ENCODE measurements around the gene TRMO.

DNA sequence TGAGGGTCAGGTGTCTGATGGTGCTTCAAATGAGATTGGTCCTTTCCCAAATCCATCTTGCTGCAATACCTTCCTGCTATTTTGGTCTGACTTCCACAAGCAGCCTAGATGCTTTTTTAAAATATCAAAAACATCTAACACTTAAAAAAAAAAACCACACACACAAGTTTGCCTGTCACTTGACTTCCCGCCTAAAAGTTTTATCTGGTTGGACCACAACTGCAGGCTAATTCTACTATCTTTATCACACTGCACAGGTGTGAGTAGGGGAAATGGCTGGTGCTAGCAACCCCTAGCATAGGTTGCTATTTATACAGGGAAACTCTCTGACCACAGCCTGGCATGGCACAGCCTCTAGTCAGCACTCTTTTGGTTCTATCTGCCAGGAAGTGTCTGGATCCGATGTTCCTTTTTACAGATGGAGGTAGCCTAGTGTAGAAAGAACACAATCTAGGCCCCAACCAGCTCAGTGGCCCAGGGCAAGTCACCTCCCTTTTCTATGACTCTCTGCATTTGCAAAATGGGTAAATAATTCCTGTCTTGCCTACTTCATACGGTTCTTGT lies 15.9 kb upstream of the TRMO start, which contains the start of gene HEMGN:
- TF ChIP-seq CTCF (tag by site-specific recombination; IDR thresholded peaks at IDR 0.05) (no peak), KLF7 (tag by site-specific recombination; IDR thresholded peaks at IDR 0.05; ENCODE audit: borderline replicate concordance) (no peak), ZNF777 (tag by site-specific recombination; IDR thresholded peaks at IDR 0.05; ENCODE audit: borderline replicate concordance) (no peak), ZNF138 (tag by site-specific recombination; IDR thresholded peaks at IDR 0.05; ENCODE audit: borderline replicate concordance) (no peak), EGR2 (tag by site-specific recombination; IDR thresholded peaks at IDR 0.05; ENCODE audit: low read depth) (no peak), ZNF629 (tag by site-specific recombination; IDR thresholded peaks at IDR 0.05) (no peak), REST (tag by site-specific recombination; IDR thresholded peaks at IDR 0.05) (no peak), SCRT1 (tag by site-specific recombination; IDR thresholded peaks at IDR 0.05; ENCODE audit: borderline replicate concordance) (no peak), ZNF830 (tag by site-specific recombination; IDR thresholded peaks at IDR 0.05; ENCODE audit: low read depth) (no peak)

All from HEK293 (cell line).